GM23248 (cell line): ENCODE data around the gene KCTD3.

Source experiments
- EZH2 ChIP-seq: fragments of 200-600 bp; sonication (generic); IDR thresholded peaks from 2 replicates; pipeline ENCODE4 v1.6.1; 2018; ENCODE audit warnings: antibody characterized with exemption, mild to moderate bottlenecking; ENCODE audit not compliant: insufficient read depth, poor library complexity, severe bottlenecking
- EZH2phosphoT487 ChIP-seq: fragments of 200-600 bp; sonication (generic); IDR thresholded peaks from 2 replicates; pipeline ENCODE4 v1.6.1; 2018; ENCODE audit warnings: antibody characterized with exemption, moderate library complexity, mild to moderate bottlenecking, low read depth; ENCODE audit not compliant: insufficient read depth

- TF ChIP-seq EZH2phosphoT487 = no peak
- no peak for TF ChIP-seq EZH2
Observed at GRCh38 chr1:215643592-215644321, 76.7 kb downstream of the KCTD3 start.
